Measurements from ENCODE around the gene PHPT1.

DNA sequence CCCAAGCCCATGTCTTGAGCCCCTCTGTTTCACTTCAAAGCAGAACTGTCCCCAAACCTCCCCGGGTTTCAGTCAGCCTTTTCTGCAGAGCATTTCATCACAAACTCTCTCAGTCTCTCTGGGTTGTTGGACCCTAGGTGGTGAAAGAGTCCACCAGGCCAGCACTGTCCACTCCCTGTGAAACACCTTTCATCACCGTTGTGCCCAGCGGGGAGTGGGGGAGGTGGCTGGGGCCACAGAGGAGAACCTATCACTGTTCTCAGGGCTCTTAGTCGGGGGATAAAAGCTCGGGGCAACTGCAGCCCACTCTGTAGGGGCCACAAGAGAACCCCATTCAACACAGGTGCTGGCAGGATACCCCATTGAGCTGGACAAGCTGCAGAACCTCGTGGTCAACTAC lies 46.9 kb upstream of the PHPT1 start:
- TF ChIP-seq, protein P1, sequence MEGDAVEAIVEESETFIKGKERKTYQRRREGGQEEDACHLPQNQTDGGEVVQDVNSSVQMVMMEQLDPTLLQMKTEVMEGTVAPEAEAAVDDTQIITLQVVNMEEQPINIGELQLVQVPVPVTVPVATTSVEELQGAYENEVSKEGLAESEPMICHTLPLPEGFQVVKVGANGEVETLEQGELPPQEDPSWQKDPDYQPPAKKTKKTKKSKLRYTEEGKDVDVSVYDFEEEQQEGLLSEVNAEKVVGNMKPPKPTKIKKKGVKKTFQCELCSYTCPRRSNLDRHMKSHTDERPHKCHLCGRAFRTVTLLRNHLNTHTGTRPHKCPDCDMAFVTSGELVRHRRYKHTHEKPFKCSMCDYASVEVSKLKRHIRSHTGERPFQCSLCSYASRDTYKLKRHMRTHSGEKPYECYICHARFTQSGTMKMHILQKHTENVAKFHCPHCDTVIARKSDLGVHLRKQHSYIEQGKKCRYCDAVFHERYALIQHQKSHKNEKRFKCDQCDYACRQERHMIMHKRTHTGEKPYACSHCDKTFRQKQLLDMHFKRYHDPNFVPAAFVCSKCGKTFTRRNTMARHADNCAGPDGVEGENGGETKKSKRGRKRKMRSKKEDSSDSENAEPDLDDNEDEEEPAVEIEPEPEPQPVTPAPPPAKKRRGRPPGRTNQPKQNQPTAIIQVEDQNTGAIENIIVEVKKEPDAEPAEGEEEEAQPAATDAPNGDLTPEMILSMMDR (IDR thresholded peaks at IDR 0.05; ENCODE audit: poor library complexity), result no peak
- no peak for TF ChIP-seq EZH2 (IDR thresholded peaks at IDR 0.05; ENCODE audit: borderline replicate concordance)

Data from hepatocyte (in vitro differentiated cells).